IPS-11a (cell line): ENCODE results near the gene VTI1B.
"Not testable (repeated sequence)": the region's sequence is repeated elsewhere in the genome, so short reads cannot be mapped to it uniquely, and the experiment has no call there.

ENCODE experiments used
- H3K4me3 ChIP-seq: one replicate; pipeline ENCODE4 v1.5.1; 2013; ENCODE audit warnings: low read depth, low read length, control low read depth

VTI1B gene

DNA sequence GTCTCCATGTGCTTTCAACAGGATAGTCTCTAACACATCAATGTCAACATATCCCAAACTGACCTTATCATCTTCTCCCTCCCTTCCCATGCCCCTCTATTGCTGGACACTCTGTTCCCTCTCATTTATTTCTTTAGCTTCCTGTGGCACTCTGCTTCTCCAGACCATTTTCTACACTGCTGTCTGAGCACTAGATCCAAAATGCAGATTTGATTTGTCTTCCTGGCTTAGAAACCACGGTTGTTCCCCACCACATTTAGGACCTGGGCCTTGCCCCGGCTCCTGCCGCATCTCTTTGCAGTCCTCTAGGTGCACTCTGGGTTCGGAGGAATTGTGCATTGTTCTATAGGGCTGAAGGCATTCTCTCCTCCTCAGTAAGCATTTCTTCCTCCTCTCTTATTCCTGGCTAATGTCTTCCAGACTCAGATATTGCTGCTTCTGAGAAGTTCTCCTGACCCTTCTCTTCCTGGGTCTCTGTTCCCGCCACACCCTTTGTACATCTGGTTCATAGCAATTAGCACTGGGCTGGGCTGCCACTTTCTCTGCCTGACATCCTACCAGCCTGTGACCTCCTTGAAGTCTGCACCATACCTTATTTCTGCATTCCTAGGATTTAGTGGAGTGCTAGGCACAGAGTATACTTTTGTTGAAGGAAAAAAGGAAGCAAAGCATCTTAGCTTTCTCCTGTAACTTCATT is 40.8 kb downstream of the VTI1B start:
- no peak overlapping the region for H3K4me3 ChIP-seq

DNA sequence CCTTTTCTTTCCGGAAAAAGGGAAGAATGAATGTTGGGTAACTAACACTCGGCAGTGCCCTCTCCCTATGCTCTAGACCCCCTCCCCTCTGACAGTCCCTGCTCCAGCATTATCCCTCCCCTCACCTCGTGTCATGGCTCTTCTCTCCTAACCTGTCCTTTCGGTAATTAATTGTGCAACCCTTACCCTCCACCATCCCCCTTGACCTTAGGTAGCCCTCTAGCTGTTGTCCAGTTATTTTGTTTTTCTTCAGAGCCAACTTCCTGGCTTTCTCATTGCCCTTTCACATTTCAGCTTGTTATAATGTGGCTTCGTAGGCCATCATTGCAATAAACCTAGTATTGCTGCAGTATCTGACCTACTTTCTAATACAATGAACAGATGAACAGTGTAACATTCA is 43.5 kb downstream of the VTI1B start:
- H3K4me3 ChIP-seq, result no peak overlapping the region

DNA sequence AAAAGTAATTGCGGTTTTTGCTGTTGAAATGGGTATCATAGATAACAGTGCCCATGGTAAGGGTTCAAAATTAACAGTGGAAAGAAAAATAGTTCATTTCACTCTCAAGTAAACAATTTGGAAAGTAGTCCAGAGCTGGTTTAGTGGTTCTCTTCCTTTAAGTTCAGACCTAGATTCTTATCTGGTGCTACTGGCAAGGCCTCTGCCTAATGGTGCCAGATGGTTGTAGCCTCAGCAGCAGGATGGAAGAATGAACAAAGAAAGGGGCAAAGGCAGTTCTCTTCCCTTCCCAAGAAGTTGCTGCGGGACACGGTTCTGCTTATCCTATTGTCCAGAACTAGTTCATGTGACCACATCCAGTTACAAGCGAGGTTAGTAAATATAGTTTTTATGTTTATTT is 44.2 kb downstream of the VTI1B start:
- H3K4me3 ChIP-seq, result no peak overlapping the region

DNA sequence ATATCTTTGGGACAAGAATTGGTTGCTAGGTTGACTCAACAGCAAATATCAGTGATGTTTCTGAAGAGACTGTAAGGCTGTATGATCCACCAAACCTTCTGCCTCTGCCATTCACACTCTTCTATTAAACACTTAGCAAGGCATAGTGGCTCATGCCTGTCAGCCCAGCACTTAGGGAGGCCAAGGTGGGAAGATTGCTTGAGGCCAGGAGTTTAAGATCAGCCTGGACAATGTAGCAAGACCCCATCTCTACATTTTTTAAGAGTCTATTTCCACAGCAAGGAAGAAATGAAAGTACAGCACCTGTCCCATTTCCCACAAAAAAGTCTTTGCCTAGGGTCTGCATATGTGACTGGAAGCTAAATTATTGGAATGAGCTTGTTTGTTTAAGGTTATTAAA is 46.9 kb downstream of the VTI1B start:
- no peak overlapping the region for H3K4me3 ChIP-seq

DNA sequence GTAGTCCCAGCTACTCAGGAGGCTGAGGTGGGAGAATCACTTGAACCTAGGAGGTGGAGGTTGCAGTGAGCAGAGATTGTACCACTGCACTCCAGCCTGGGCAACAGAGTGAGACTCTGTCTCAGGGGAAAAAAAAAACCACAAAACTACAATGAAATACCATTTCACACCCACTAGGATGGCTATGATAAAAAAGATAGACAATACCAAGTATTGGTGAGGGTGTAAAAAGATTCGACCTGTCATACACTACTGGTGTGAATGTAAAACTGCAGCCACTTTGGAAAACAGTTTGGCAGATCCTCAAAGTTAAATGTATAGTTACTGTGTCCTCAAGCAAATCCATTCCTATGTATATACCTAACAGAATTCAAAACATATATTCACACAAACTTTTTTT is 48.3 kb downstream of the VTI1B start:
- H3K4me3 ChIP-seq, result not testable (repeated sequence)

DNA sequence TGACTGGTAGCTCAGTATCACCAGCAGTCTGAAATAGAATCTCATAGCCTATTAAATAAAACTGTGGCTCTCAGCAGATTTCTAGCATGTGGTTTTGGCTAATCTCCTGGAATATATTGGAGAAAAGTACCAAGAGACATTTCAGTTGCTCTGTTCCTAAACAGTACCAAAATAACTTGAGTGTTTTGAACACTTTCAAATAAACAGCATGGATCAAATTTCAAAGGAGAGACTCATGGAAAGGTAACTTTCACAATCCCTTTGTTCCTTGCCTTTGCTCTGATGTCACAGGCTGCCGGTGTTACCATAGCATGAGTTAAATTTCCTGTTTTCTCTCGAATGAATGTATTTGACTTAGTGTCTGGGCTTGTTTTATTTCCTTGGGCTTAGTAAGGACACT is 51.3 kb downstream of the VTI1B start:
- H3K4me3 ChIP-seq, result no peak overlapping the region

DNA sequence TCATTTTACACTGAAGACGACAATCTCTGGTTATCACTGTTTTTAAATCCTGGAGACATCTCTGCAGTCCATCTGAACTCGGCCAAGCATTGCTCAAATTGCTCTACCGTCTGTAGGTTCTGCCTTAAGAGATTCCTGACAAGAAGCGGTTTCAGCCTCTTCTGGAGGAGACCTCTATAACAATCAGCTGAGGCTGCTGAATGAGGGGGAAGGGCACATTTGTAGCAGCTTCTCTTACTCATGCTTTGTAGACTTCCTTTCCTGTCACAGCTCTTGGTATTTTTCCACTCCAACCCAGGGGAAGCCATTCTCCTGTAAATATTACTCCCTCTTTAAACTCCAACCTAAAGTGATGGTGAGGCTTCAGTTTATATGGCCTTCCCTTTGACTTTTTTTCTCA is 51.8 kb downstream of the VTI1B start:
- H3K4me3 ChIP-seq, result no peak overlapping the region

DNA sequence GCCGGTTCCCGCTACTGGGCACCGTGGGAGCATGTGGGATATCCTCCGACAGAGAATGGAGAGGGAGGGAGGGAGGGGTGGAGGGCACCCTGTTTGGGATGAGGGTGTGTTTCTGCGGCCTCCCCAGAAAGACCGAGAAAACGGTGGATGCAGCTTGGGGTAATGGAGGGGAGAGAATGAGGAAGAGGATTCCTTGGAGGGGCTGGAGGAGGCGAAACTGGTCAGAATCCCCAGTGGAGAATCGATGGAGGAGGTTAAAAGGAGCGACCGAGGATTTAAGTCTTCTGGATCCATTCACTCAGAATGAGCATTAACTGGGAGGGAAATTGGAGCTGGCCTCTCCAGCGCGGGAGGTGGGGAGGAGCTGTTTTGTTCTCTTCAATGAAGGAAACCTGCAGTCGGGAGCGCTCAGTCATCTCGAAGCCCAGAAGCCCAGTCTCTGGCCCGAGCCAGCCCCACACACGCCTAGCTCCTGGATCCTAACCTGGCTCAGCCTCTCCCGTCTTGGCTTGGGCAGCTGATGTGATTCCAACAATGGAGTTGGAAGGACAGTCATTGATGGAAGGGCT is 54.1 kb downstream of the VTI1B start:
- peak overlapping the region; percentile 81 for H3K4me3 ChIP-seq

DNA sequence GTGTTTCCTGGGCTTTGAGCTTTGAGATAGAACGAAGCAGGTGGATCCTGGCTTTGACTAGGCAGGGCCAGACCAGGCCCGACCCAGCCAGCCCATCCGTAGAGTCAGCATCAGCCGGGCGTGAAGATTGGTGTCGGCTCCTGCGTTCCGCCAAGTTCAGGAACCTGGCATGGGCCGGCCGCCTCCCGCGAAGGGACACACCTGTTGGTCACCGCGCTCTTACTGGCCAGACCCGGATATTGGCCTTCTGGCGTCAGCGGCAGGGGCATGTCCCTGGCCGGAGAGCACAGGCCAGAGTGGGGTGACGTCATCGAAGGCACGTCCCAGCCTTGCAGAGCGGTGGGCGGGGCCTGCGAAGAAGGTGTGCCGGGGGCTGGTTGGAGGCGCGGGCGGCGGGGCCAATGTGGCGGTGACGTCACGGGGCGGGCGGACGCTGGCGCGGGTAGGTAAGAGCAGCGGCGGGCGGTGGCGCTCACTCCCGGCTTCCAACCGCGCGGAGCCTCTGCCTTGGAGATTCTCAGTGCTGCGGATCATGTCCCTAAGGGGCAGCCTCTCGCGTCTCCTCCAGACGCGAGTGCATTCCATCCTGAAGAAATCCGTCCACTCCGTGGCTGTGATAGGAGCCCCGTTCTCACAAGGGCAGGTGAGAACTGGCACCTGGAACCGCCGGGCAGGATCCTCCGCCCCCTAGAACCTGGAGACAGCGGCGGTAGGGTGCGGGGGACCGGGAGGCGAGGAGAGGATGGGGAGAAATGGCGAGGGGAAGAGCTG is 54.8 kb downstream of the VTI1B start, which contains the start of gene ARG2:
ARG2 (plus strand) TSS at position 475 of the 771 bp plus-strand sequence; CDS start at position 533, 58 bp downstream.
- peak within 1 kb of the TSS; percentile 81 for H3K4me3 ChIP-seq

DNA sequence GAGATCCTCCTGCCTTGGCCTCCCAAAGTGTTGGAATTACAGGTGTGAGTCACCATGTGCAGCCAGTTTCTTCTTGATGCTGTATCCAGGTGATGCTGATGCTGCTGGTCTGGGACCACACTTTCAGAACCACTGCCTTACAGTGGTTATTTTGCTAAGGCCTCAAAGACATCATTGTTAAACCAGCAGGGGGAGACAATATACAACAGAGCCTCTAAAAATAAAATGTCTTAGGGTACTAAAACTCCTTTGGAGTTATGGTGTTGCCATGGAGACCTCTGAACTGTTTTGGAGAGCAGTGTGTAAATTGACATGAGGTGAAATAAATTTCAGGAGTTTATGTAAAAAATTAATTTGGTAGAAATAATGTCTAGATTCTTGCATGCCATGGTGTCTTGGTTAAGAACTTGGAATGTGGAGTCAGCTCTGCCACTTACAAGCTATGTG is 55.8 kb downstream of the VTI1B start:
- H3K4me3 ChIP-seq, result no peak overlapping the region

DNA sequence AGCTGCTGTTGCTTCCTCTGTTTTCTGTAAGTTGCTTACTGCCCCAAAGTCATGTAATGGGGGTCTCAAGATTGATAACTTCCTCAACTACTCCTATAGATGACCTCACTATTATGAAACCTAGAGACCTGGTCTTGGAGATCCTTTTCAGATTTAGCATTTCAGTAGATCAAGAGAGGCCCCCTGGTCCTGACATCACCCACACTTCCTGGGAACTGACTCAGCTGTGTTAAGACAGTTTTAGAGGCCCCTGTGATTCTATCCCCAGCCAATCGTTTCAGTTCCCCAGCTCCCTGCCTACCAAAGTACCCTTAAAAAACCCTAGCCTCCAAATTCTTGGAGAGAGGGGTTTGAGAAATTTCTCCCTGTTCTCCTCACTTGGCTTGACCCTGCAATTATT is 63.9 kb downstream of the VTI1B start:
- no peak overlapping the region for H3K4me3 ChIP-seq

DNA sequence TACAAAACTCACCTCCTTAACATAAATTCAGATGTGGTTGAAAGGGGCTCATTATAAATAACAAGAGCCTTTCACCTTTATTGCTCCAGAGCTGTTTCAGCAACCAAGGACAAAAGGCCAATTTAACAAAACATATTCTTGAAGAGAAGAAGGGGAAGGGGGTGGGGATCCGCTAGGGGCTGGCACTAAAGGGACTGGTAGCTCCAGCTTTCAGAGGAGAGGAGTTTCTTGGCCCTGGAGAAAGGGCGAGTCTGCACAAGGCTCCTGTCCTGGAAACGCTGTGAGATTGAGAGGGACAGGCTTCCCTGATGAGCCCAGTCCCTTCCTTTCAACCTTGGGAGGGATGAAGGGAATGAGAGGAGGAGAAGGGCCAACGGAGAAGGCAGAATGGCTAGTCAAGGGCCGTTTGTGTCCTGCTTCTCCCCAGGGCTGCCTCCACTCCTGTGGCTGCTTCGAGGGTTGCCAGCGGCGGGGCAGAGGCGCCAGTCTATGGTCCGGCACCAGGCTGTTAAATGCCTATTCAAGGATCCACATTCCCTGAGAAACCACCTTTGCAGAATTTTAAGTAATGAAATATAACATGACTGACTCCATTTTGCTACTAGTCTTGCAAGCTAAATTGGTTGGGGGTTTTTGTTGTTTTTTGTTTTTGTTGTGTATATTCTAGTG is 64.7 kb downstream of the VTI1B start:
- no peak overlapping the region for H3K4me3 ChIP-seq

DNA sequence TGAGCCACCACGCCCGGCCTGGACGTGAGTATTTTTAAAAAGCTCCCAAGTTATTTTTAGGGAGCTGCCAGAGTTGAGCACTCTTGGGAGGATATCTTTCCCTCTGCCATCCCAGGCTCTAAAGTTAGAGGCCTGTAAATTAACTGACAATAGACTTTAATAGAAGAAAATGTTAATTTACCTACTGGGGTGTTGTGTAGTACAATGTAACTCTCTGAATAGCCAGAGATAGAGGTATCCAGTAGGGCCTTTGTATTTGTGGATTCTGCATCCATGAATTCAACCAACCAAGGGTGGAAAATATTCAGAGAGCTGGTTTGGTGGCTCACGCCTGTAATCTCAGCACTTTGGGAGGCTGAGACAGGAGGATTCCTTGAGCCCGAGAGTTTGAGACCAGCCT is 66.8 kb downstream of the VTI1B start:
- H3K4me3 ChIP-seq, result no peak overlapping the region

DNA sequence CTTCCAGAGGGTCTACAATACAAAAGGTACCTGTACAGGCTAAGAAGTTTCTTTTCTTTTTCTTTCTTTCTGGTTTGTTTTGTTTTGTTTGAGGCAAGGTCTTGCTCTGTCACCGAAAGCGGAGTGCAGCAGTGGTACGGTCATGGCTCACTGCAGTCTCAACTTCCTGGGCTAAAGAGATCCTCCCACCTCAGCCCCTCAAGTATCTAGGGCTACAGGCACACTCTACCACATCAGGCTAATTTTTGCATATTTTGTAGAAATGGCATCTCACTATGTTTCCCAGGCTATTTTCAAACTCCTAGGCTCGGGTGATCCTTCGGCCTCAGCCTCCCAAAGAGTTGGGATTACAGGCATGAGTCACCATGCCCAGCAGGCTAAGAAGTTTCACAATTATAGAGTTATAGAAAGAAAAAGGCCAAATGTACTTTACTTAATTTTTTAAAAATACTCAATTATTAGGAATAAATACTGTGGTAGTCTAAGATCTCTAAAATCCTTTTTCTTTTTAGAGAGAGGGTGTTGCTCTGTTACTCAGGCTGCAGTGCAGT is 71.4 kb downstream of the VTI1B start:
- no peak overlapping the region for H3K4me3 ChIP-seq

DNA sequence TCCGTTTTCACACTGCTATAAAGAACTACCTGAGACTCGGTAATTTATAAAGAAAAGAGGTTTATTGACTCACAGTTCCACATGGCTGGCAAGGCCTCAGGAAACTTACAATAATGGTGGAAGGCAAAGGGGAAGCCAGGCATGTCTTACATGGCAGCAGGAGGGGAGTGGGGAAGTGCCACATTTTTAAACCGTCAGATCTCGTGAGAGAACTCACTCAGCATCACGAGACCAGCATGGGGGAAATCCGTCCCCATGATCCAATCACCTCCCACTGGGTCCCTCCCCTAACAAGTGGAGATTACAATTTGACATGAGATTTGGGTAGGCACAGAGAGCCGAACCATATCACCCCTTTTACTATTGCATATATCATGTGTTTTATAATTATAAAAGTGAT is 72.4 kb downstream of the VTI1B start:
- H3K4me3 ChIP-seq, result no peak overlapping the region

DNA sequence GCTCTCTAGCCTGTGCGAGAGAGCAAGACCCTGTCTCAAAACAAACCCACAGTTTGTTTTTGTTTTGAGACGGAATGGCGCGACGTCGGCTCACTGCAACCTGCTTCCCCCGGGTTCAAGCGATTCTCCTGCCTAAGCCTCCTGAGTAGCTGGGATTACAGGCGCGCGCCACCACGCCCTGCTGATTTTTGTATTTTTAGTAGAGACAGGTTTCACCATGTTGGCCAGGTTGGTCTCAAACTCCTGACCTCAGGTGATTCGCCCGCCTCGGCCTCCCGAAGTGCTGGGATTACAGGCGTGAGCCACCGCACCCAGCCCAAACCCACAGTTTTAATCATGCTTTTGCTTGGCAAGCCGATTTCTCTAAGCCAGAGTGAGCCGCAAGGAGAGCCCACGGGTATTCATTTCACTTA is 73.9 kb downstream of the VTI1B start:
- H3K4me3 ChIP-seq, result peak overlapping the region; percentile 27

DNA sequence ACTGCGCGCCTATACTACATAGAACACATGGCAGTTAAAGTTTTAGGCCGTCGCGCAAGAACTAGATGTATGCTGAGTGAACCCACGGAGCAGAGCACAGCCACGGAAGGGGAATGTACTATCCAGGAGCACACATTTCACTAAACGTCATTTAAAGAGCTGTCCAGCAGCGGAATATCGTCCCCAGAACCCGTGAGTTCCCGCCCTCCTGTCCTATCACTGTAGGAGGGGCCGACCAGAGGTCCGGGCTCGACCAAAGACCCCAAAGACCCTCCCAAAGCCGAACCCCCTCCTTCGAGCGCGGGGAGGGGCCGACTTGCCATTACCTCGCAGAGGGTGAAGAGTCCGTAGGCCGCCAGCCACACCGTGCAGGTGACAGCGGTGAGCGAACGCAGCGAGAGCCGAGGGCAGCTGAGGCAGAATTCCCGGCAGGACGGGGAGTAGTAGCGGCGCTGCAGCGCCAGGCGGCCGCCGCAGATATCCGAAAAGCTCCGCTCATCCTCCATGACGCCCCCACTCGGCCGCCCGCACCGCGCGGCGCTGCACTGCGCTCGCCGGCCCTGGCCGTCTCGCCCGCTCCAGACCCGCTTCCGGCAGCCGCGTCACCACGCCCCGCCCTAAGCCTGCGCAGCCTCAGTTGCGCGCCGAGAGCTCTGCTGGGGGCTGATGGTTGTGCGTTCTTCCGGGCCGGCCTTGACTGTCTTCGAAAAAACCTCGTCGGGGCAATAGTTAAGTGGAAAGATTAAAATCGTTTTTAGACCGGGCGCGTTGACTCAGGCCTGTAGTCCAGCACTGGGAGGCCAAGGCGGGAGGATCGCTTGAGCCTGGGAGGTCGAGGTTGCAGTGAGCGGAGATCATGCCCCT is 74.5 kb downstream of the VTI1B start, which contains the start of gene PIGH:
PIGH (minus strand) TSS at position 571 of the 864 bp plus-strand sequence; CDS start at position 506, 65 bp downstream.
- H3K4me3 ChIP-seq, result peak within 1 kb of the TSS; percentile 72
